GM12872 (cell line): Measurements from ENCODE around the gene TRIO.

Experiments used
- TF ChIP-seq, protein P1 (sequence below): IDR thresholded peaks from 3 replicates; pipeline ENCODE4 v1.5.1; 2011; ENCODE audit warnings: low read depth, mild to moderate bottlenecking, low read length, moderate library complexity; ENCODE audit not compliant: insufficient read depth

The TRIO gene

GRCh38 chr5:14373685-14374084 lies 230.5 kb downstream of the TRIO start:
- TF ChIP-seq, protein P1, sequence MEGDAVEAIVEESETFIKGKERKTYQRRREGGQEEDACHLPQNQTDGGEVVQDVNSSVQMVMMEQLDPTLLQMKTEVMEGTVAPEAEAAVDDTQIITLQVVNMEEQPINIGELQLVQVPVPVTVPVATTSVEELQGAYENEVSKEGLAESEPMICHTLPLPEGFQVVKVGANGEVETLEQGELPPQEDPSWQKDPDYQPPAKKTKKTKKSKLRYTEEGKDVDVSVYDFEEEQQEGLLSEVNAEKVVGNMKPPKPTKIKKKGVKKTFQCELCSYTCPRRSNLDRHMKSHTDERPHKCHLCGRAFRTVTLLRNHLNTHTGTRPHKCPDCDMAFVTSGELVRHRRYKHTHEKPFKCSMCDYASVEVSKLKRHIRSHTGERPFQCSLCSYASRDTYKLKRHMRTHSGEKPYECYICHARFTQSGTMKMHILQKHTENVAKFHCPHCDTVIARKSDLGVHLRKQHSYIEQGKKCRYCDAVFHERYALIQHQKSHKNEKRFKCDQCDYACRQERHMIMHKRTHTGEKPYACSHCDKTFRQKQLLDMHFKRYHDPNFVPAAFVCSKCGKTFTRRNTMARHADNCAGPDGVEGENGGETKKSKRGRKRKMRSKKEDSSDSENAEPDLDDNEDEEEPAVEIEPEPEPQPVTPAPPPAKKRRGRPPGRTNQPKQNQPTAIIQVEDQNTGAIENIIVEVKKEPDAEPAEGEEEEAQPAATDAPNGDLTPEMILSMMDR, result no peak

DNA sequence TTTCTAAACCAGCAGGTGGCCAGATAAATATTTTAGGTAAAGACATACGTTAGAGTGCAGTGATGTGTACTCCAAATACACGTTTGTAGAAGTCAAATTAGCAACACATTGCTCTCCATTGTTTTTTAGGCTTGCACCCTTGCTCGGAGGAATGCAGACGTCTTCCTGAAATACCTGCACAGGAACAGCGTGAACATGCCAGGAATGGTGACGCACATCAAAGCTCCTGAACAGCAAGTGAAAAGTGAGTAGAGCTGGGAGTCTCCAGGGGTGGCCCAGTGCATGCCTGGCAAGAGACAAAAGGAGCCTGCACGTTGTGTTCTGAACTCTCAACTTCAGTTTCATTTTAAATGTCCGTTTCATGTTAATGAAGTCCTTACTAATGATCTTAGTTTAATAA lies 231.0 kb downstream of the TRIO start:
- TF ChIP-seq, protein P1, result no peak

DNA sequence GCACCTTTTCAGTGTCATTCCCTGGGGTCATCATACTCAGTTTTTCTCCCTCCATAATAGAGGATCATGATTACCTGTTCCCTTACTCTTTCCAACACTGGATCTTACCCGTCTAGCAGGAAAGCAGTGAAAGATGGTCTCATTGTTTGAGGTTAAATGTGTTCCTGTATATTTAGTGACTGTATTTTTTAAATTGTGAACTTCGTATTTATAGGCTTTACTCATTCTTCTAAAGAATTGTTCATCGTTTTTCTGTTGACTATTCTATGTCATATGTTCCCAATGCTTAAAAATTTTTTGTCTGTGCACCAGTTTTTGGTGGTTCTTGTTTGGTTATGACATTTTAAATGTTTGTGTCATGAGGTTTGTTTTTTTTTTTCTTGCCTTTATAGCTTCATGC lies 233.6 kb downstream of the TRIO start:
- TF ChIP-seq, protein P1, result no peak

DNA sequence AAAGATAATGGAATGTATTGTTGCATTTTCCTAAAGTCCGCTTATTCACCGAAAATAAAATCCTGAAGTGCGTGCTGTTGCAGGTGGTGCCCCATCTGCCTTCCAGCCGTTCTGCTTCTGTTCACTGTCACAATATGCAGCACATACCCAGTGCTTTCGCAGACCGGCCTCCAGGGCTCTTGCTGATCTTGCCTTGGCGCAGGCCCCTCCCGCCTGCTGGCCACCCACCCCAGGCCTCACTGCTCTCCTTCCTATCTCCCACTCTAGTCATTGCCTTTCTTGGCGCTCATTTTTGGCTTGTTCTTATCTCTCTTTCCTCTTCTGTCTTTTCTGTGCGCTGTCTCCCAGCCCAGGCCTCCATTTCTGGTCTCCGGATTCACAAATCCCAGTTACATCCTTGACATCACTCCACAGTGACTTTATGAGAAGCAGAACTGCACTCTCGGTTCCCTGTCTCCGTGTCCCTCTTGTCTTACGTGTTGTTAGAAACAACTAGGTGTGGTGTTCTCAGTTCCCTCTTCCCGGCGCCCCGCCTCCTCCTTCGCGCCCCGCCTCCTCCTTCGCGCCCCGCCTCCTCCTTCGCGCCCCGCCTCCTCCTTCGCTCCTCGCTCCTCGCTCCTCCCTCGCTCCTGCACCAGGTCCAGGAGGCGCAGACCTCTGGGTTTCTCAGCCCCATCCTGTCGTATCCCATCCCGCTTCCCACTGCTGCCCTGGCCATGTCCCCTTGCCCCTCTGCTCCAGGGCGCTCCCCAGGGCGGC lies 236.8 kb downstream of the TRIO start:
- TF ChIP-seq, protein P1, result no peak

- TF ChIP-seq, protein P1, result no peak
Measured at GRCh38 chr5:14380712-14381111, 237.6 kb downstream of the TRIO start.

- TF ChIP-seq, protein P1, result no peak
Measured at GRCh38 chr5:14382640-14383039, 239.5 kb downstream of the TRIO start.

GRCh38 chr5:14383923-14384322 lies 240.8 kb downstream of the TRIO start:
- TF ChIP-seq, protein P1, result no peak
